H9 (cell line): Measurements from ENCODE around the gene KIF26A. TPM values are rescaled to one million over a fixed set of nuclear protein-coding genes. Genes with fewer than 3 reads are reported as not detected.

Experiments used
- DNase-seq: peaks from one replicate; pipeline ENCODE4 v3.0.0-alpha.2; 2017
- H2AFZ ChIP-seq: one replicate; pipeline ENCODE4 v1.6.1; 2013; ENCODE audit warnings: mild to moderate bottlenecking, low read length, control low read depth, moderate library complexity
- H2AK5ac ChIP-seq: 2 replicates; pipeline ENCODE4 v1.6.1; 2013; ENCODE audit warnings: low read length, control low read depth, mixed read lengths; ENCODE audit not compliant: insufficient read length
- H2BK120ac ChIP-seq: one replicate; pipeline ENCODE4 v1.6.1; 2013; ENCODE audit warnings: low read depth, mild to moderate bottlenecking, low read length, control low read depth, inconsistent platforms; ENCODE audit not compliant: poor library complexity, severe bottlenecking
- H2BK12ac ChIP-seq: 2 replicates; pipeline ENCODE4 v1.6.1; 2013; ENCODE audit warnings: low read length, control low read depth, mixed read lengths, low read depth; ENCODE audit not compliant: insufficient read length
- H2BK15ac ChIP-seq: 2 replicates; pipeline ENCODE4 v1.6.1; 2013; ENCODE audit warnings: low read depth, low read length, control low read depth
- H2BK20ac ChIP-seq: one replicate; pipeline ENCODE4 v1.6.1; 2013; ENCODE audit warnings: low read depth, mild to moderate bottlenecking, low read length, control low read depth, inconsistent platforms; ENCODE audit not compliant: poor library complexity, severe bottlenecking
- H2BK5ac ChIP-seq: 2 replicates; pipeline ENCODE4 v1.6.1; 2013; ENCODE audit warnings: low read length, control low read depth, mixed read lengths; ENCODE audit not compliant: insufficient read length
- H3K14ac ChIP-seq: 2 replicates; pipeline ENCODE4 v1.6.1; 2013; ENCODE audit warnings: low read length, control low read depth; ENCODE audit not compliant: insufficient read depth
- H3K18ac ChIP-seq: 2 replicates; pipeline ENCODE4 v1.6.1; 2013; ENCODE audit warnings: low read depth, mild to moderate bottlenecking, mixed read lengths, low read length, control low read depth; ENCODE audit not compliant: insufficient read length
- H3K23ac ChIP-seq: 2 replicates; pipeline ENCODE4 v1.6.1; 2013; ENCODE audit warnings: low read length, control low read depth, mixed read lengths, low read depth; ENCODE audit not compliant: insufficient read length
- H3K23me2 ChIP-seq: 2 replicates; pipeline ENCODE4 v1.6.1; 2013; ENCODE audit warnings: low read depth, mild to moderate bottlenecking, mixed read lengths, low read length, control low read depth; ENCODE audit not compliant: insufficient read length, poor library complexity, severe bottlenecking
- H3K27ac ChIP-seq: 2 replicates; pipeline ENCODE4 v1.5.1; 2013; ENCODE audit warnings: low read length, control low read depth, mixed read lengths, low read depth; ENCODE audit not compliant: insufficient read length
- H3K27me3 ChIP-seq: 2 replicates; pipeline ENCODE4 v1.6.1; 2013; ENCODE audit warnings: low read length, control low read depth, inconsistent platforms; ENCODE audit not compliant: insufficient read depth
- H3K4ac ChIP-seq: 2 replicates; pipeline ENCODE4 v1.6.1; 2013; ENCODE audit warnings: low read depth, mild to moderate bottlenecking, control low read depth, inconsistent platforms, low read length, moderate library complexity
- H3K4me1 ChIP-seq: 2 replicates; pipeline ENCODE4 v1.6.1; 2013; ENCODE audit warnings: low read length, control low read depth, inconsistent platforms; ENCODE audit not compliant: insufficient read depth
- H3K4me2 ChIP-seq: 2 replicates; pipeline ENCODE4 v1.6.1; 2013; ENCODE audit warnings: low read length, control low read depth, mixed read lengths; ENCODE audit not compliant: insufficient read length, insufficient read depth
- H3K56ac ChIP-seq: 2 replicates; pipeline ENCODE4 v1.6.1; 2013; ENCODE audit warnings: low read depth, mild to moderate bottlenecking, mixed read lengths, low read length, control low read depth; ENCODE audit not compliant: insufficient read length
- H3K79me1 ChIP-seq: 2 replicates; pipeline ENCODE4 v1.6.1; 2013; ENCODE audit warnings: low read depth, mild to moderate bottlenecking, moderate library complexity, low read length, control low read depth, inconsistent platforms; ENCODE audit not compliant: insufficient read depth, poor library complexity, severe bottlenecking
- H3K79me2 ChIP-seq: 2 replicates; pipeline ENCODE4 v1.6.1; 2013; ENCODE audit warnings: low read length, control low read depth, inconsistent platforms; ENCODE audit not compliant: insufficient read depth
- H3K9ac ChIP-seq: 2 replicates; pipeline ENCODE4 v1.6.1; 2013; ENCODE audit warnings: low read length, control low read depth, mixed read lengths; ENCODE audit not compliant: insufficient read length; ENCODE audit errors: extremely low read depth
- H3K9me3 ChIP-seq: one replicate; pipeline ENCODE4 v1.6.1; 2013; ENCODE audit warnings: low read depth, low read length, inconsistent platforms; ENCODE audit not compliant: control insufficient read depth
- H3T11ph ChIP-seq: one replicate; pipeline ENCODE4 v1.6.1; 2013; ENCODE audit warnings: mild to moderate bottlenecking, low read length, control low read depth, inconsistent platforms
- H4K20me1 ChIP-seq: one replicate; pipeline ENCODE4 v1.6.1; 2013; ENCODE audit not compliant: control insufficient read depth, insufficient read length, insufficient read depth
- H4K5ac ChIP-seq: 2 replicates; pipeline ENCODE4 v1.6.1; 2013; ENCODE audit warnings: low read depth, mild to moderate bottlenecking, mixed read lengths, low read length, control low read depth; ENCODE audit not compliant: insufficient read length
- H4K8ac ChIP-seq: replicated peaks from 2 replicates; pipeline ENCODE4 v1.6.1; 2013; ENCODE audit warnings: low read length, control low read depth, mixed read lengths, low read depth; ENCODE audit not compliant: insufficient read length
- H4K91ac ChIP-seq: 2 replicates; pipeline ENCODE4 v1.6.1; 2013; ENCODE audit warnings: low read depth, mild to moderate bottlenecking, moderate library complexity, mixed read lengths, low read length, control low read depth; ENCODE audit not compliant: insufficient read length
- H3K27ac Mint-ChIP-seq, 3 experiments: 2 replicates in 2 of 3; 3 replicates in 1 of 3; pipeline ENCODE4 v1.8.0; 2020 to 2021; ENCODE audit warnings: mixed read lengths in 3 of 3, mild to moderate bottlenecking in 1 of 3, moderate library complexity in 1 of 3
- H3K27me3 Mint-ChIP-seq: 2 replicates; pipeline ENCODE4 v1.8.0; 2021; ENCODE audit warnings: low read depth, mild to moderate bottlenecking, moderate library complexity, mixed read lengths
- H3K36me3 Mint-ChIP-seq, 3 experiments: 2 replicates in 2 of 3; 3 replicates in 1 of 3; pipeline ENCODE4 v1.8.0; 2020 to 2021; ENCODE audit warnings: low read depth in 3 of 3, mixed read lengths in 3 of 3; ENCODE audit not compliant: insufficient read depth in 1 of 3
- H3K4me1 Mint-ChIP-seq, 2 experiments: 2 replicates each; pipeline ENCODE4 v1.8.0; 2020; ENCODE audit warnings: mixed read lengths in 2 of 2
- H3K4me3 Mint-ChIP-seq, 2 experiments: 2 replicates in 1 of 2; 3 replicates in 1 of 2; pipeline ENCODE4 v1.8.0; 2020 to 2021; ENCODE audit warnings: mild to moderate bottlenecking in 2 of 2, mixed read lengths in 2 of 2, moderate library complexity in 1 of 2
- H3K9me3 Mint-ChIP-seq, 2 experiments: 2 replicates in 1 of 2; 3 replicates in 1 of 2; pipeline ENCODE4 v1.8.0; 2020; ENCODE audit warnings: mild to moderate bottlenecking in 2 of 2, mixed read lengths in 2 of 2, moderate library complexity in 1 of 2
- WGBS: extraction: QIAGEN DNeasy Blood & Tissue Kit; methylation state at CpG from one replicate; pipeline ENCODE4 v1.1.7; 2013; ENCODE audit warnings: missing lambda C conversion rate, low lambda C conversion rate, mixed read lengths; ENCODE audit not compliant: insufficient read length; ENCODE audit errors: extremely low coverage; 5-methylcytosine and 5-hydroxymethylcytosine counted together
- total RNA-seq: library from RNA; stranded (reverse); gene quantifications from 2 replicates; pipeline ENCODE4 v1.2.1, GENCODE V29; 2021
- TF ChIP-seq, protein P1 (sequence below): fragments of 200-600 bp; sonication (generic); conservative IDR thresholded peaks from 3 replicates; pipeline ENCODE4 v1.8.0; 2021; ENCODE audit warnings: antibody characterized with exemption, mild to moderate bottlenecking

Gene KIF26A
- total RNA-seq, 1 experiment from 2014 or later, result 44.2 TPM

DNA sequence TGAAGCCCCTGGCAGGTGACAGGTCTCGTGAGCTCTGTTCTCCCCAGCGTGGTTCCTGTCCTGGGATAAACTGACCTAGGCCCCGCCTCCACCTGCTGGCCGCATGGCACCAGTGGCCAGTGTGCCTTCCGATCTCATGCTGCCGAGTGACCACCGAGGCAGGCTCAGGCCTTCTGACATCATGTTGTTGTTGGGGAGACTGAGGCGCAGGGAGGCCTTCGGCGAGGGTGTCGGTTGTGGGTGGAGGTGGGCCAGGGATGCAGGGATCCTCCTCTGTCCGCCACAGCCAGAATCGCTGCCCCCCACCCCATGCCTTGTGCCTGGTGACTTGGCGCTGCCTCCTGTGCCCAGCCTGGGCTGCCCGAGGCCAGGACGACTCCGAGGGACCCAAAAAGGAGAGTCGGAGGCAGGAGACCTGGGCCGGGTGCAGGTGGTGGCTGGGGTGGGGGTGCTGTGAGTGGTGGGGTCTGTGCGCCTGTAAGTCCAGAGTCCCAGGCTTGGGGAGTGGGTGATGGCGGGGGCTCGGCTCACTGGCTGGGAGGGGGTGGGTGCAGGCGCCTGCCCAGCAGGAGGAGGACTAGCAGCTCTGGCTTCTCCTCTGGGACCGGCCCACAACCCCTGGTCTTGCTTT, 28.5 kb upstream of the KIF26A start:
- Mint-ChIP-seq H3K27ac (no peak overlapping the region), H3K4me3 (no peak overlapping the region), H3K27me3 (peaks cover 9% of the 10 kb centered on the region), H3K9me3 (no peaks in the 10 kb centered on the region; a peak in 1 of 5 replicates), H3K4me1 (peaks cover 2 to 16% of the 10 kb centered on the region in 2 experiments; a peak in 3 of 4 replicates), H3K36me3 (no peaks in the 10 kb centered on the region)
- TF ChIP-seq, protein P1, sequence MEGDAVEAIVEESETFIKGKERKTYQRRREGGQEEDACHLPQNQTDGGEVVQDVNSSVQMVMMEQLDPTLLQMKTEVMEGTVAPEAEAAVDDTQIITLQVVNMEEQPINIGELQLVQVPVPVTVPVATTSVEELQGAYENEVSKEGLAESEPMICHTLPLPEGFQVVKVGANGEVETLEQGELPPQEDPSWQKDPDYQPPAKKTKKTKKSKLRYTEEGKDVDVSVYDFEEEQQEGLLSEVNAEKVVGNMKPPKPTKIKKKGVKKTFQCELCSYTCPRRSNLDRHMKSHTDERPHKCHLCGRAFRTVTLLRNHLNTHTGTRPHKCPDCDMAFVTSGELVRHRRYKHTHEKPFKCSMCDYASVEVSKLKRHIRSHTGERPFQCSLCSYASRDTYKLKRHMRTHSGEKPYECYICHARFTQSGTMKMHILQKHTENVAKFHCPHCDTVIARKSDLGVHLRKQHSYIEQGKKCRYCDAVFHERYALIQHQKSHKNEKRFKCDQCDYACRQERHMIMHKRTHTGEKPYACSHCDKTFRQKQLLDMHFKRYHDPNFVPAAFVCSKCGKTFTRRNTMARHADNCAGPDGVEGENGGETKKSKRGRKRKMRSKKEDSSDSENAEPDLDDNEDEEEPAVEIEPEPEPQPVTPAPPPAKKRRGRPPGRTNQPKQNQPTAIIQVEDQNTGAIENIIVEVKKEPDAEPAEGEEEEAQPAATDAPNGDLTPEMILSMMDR, result no peak
- no CpG with 5 or more reads among the region's 24 CpGs for WGBS
- no peak overlapping the region for H2AK5ac ChIP-seq
- no peak overlapping the region for H2AFZ ChIP-seq
- no peak overlapping the region for H3K18ac ChIP-seq
- no peaks in the 10 kb centered on the region for H3K9me3 ChIP-seq
- H4K91ac ChIP-seq, result no peak overlapping the region
- no peak overlapping the region for H2BK20ac ChIP-seq
- no peak overlapping the region for H3K4me2 ChIP-seq
- no peaks in the 10 kb centered on the region; the same call in 1 of the 2 replicates for H3K4me1 ChIP-seq
- no peak overlapping the region for H3K14ac ChIP-seq
- H3K27ac ChIP-seq, result no peak overlapping the region
- H2BK120ac ChIP-seq, result no peak overlapping the region
- H4K8ac ChIP-seq, result no peak overlapping the region
- H2BK15ac ChIP-seq, result no peak overlapping the region
- no peak for DNase-seq
- H3K56ac ChIP-seq, result no peak overlapping the region
- no peaks in the 10 kb centered on the region for H4K20me1 ChIP-seq
- H4K5ac ChIP-seq, result no peak overlapping the region
- no peaks in the 10 kb centered on the region for H3K79me2 ChIP-seq
- no peak overlapping the region for H2BK5ac ChIP-seq
- no peak overlapping the region for H3K4ac ChIP-seq
- H3K27me3 ChIP-seq, result no peaks in the 10 kb centered on the region
- no peak overlapping the region for H3K23ac ChIP-seq
- H2BK12ac ChIP-seq, result no peak overlapping the region
- no peak overlapping the region for H3K9ac ChIP-seq
- no peaks in the 10 kb centered on the region for H3K79me1 ChIP-seq
- no peak overlapping the region for H3T11ph ChIP-seq
- no peaks in the 10 kb centered on the region for H3K23me2 ChIP-seq
